Glomerular visceral epithelial cell (primary cell): ENCODE data around the gene SDK1.
"Not testable (repeated sequence)": the region's sequence is repeated elsewhere in the genome, so short reads cannot be mapped to it uniquely, and the experiment has no call there.

Experiments used
- DNase-seq: peaks from one replicate; pipeline ENCODE4 v3.0.0-alpha.2; 2016; ENCODE audit errors: extremely low spot score

Gene SDK1

GRCh38 chr7:3722396-3722922 lies 421.4 kb downstream of the SDK1 start:
- DNase-seq: no peak

GRCh38 chr7:3725155-3726059 lies 424.4 kb downstream of the SDK1 start:
- no peak for DNase-seq

- no peak for DNase-seq
Measured at GRCh38 chr7:3730276-3730675, 429.2 kb downstream of the SDK1 start.

GRCh38 chr7:3732395-3733005 lies 431.4 kb downstream of the SDK1 start:
- no peak for DNase-seq

- DNase-seq: no peak
Measured at GRCh38 chr7:3733541-3734140, 432.6 kb downstream of the SDK1 start.

- no peak for DNase-seq
Measured at GRCh38 chr7:3738964-3739363, 437.9 kb downstream of the SDK1 start.

- DNase-seq: no peak
Measured at GRCh38 chr7:3739983-3740382, 438.9 kb downstream of the SDK1 start.

GRCh38 chr7:3747467-3747866 lies 446.4 kb downstream of the SDK1 start:
- DNase-seq: no peak

GRCh38 chr7:3748389-3748788 lies 447.3 kb downstream of the SDK1 start:
- DNase-seq: no peak

GRCh38 chr7:3753868-3754267 lies 452.8 kb downstream of the SDK1 start:
- DNase-seq: no peak

- DNase-seq: no peak
Measured at GRCh38 chr7:3754493-3755341, 453.7 kb downstream of the SDK1 start.

- DNase-seq: not testable (repeated sequence)
Measured at GRCh38 chr7:3755778-3756453, 454.9 kb downstream of the SDK1 start.

GRCh38 chr7:3757059-3757458 lies 456.0 kb downstream of the SDK1 start:
- no peak for DNase-seq

- no peak for DNase-seq
Measured at GRCh38 chr7:3760651-3761050, 459.6 kb downstream of the SDK1 start.

- DNase-seq: no peak
Measured at GRCh38 chr7:3762146-3762831, 461.2 kb downstream of the SDK1 start.

- no peak for DNase-seq
Measured at GRCh38 chr7:3767917-3768777, 467.1 kb downstream of the SDK1 start.

GRCh38 chr7:3771906-3772305 lies 470.9 kb downstream of the SDK1 start:
- no peak for DNase-seq

GRCh38 chr7:3778345-3778744 lies 477.3 kb downstream of the SDK1 start:
- DNase-seq: no peak

GRCh38 chr7:3780016-3780415 lies 479.0 kb downstream of the SDK1 start:
- no peak for DNase-seq

GRCh38 chr7:3780525-3780924 lies 479.5 kb downstream of the SDK1 start:
- DNase-seq: no peak
